CD4-positive, CD25-positive, alpha-beta regulatory T cell (primary cell): Measurements from ENCODE around the gene METTL24. TPM values are rescaled to one million over a fixed set of nuclear protein-coding genes. Genes with fewer than 3 reads are reported as not detected.

Experiments used
- ATAC-seq, 2 donors: fragments of 150-1000 bp; cut with Tn5 transposase; one replicate each; pipeline ENCODE4 v1.10.0; 2021; ENCODE audit warnings: low read depth in 2 of 2, moderate number of reproducible peaks in 2 of 2, moderate library complexity in 1 of 2
- DNase-seq, 3 donors: peaks; one replicate each; pipeline versions ENCODE4 v3.0.0 to v3.0.0-alpha.2; 2012 to 2022; ENCODE audit warnings: mixed read lengths in 1 of 3
- H3K27ac ChIP-seq: one replicate; pipeline ENCODE4 v1.7.0; 2013; ENCODE audit warnings: mild to moderate bottlenecking, low read length; ENCODE audit not compliant: insufficient read depth, poor library complexity, severe bottlenecking
- H3K27me3 ChIP-seq: one replicate; pipeline ENCODE4 v1.7.0; 2013; ENCODE audit warnings: low read length; ENCODE audit not compliant: control insufficient read depth, insufficient read depth
- H3K36me3 ChIP-seq: one replicate; pipeline ENCODE4 v1.7.0; 2013; ENCODE audit warnings: mild to moderate bottlenecking, low read length, moderate library complexity; ENCODE audit not compliant: control insufficient read depth, insufficient read depth
- H3K4me1 ChIP-seq: 2 replicates; pipeline ENCODE4 v1.7.0; 2013; ENCODE audit warnings: mild to moderate bottlenecking, low read length; ENCODE audit not compliant: insufficient read depth, control insufficient read depth, poor library complexity, severe bottlenecking
- H3K4me3 ChIP-seq: one replicate; pipeline ENCODE4 v1.7.0; 2013; ENCODE audit warnings: low read depth, mild to moderate bottlenecking, low read length, moderate library complexity
- H3K9me3 ChIP-seq, 2 experiments: 1 replicate in 1 of 2; 2 replicates in 1 of 2; pipeline ENCODE4 v1.7.0; 2013; ENCODE audit warnings: low read length in 2 of 2, mild to moderate bottlenecking in 1 of 2, moderate library complexity in 1 of 2; ENCODE audit not compliant: control insufficient read depth in 2 of 2
- H3K27ac Mint-ChIP-seq, 3 donors: one replicate each; pipeline ENCODE4 v1.8.0; 2020 to 2022; ENCODE audit warnings: mild to moderate bottlenecking in 3 of 3, mixed read lengths in 3 of 3, moderate library complexity in 2 of 3
- H3K27me3 Mint-ChIP-seq: one replicate; pipeline ENCODE4 v1.8.0; 2022; ENCODE audit warnings: mild to moderate bottlenecking, mixed read lengths
- H3K36me3 Mint-ChIP-seq: one replicate; pipeline ENCODE4 v1.8.0; 2020; ENCODE audit warnings: mixed read lengths
- H3K4me1 Mint-ChIP-seq, 4 donors: one replicate each; pipeline ENCODE4 v1.8.0; 2020 to 2022; ENCODE audit warnings: mixed read lengths in 4 of 4, mild to moderate bottlenecking in 1 of 4
- H3K4me3 Mint-ChIP-seq, 4 donors: one replicate each; pipeline ENCODE4 v1.8.0; 2020 to 2022; ENCODE audit warnings: mild to moderate bottlenecking in 4 of 4, mixed read lengths in 4 of 4, moderate library complexity in 3 of 4
- H3K9me3 Mint-ChIP-seq, 7 donors: one replicate each; pipeline ENCODE4 v1.8.0; 2020 to 2022; ENCODE audit warnings: mixed read lengths in 7 of 7, mild to moderate bottlenecking in 3 of 7, moderate library complexity in 2 of 7
- polyA plus RNA-seq, 4 donors: library from polyadenylated mRNA; unstranded; fragments of 300-500 nt; fragmentation: Illumina TruSeq; gene quantifications; one replicate each; pipeline ENCODE4 v1.2.3, GENCODE V29; 2021
- total RNA-seq: library from RNA; stranded (reverse); gene quantifications from one replicate; pipeline ENCODE4 v1.2.3, GENCODE V29; 2022

The METTL24 gene
- total and polyA plus RNA-seq, 5 donors from 2014 or later: not detected

GRCh38 chr6:110325197-110325596, 33.0 kb downstream of the METTL24 start:
- Mint-ChIP-seq H3K36me3 (no peaks in the 10 kb centered on the region), H3K9me3 (no peaks in the 10 kb centered on the region)

GRCh38 chr6:110324548-110324947, 33.6 kb downstream of the METTL24 start:
- no peak overlapping the region for H3K27ac ChIP-seq

More at GRCh38 chr6:110325197-110325596, 33.0 kb downstream of the METTL24 start:
- Mint-ChIP-seq H3K4me1 (no peaks in the 10 kb centered on the region), H3K27ac (no peak overlapping the region), H3K4me3 (no peak overlapping the region), H3K27me3 (peaks cover 6% of the 10 kb centered on the region)
- no peak overlapping the region for H3K4me3 ChIP-seq
- H3K27me3 ChIP-seq: no peaks in the 10 kb centered on the region
- DNase-seq (no peak), ATAC-seq (no peak)
- no peaks in the 10 kb centered on the region for H3K9me3 ChIP-seq
- H3K27ac ChIP-seq: no peak overlapping the region
- no peaks in the 10 kb centered on the region for H3K36me3 ChIP-seq
- H3K4me1 ChIP-seq: no peaks in the 10 kb centered on the region

GRCh38 chr6:110323258-110323657, 34.9 kb downstream of the METTL24 start:
- no peak overlapping the region for H3K4me3 Mint-ChIP-seq
- ATAC-seq (no peak), DNase-seq (no peak)
- no peaks in the 10 kb centered on the region for H3K9me3 ChIP-seq
- no peak overlapping the region for H3K4me3 ChIP-seq
- H3K4me1 ChIP-seq: no peaks in the 10 kb centered on the region
- peaks cover 2% of the 10 kb centered on the region for H3K27me3 ChIP-seq
- H3K4me1 Mint-ChIP-seq: no peaks in the 10 kb centered on the region
- no peaks in the 10 kb centered on the region for H3K36me3 ChIP-seq
- H3K27ac ChIP-seq: no peak overlapping the region
- no peak overlapping the region for H3K27ac Mint-ChIP-seq
- H3K27me3 Mint-ChIP-seq: peaks cover 6% of the 10 kb centered on the region
- H3K36me3 Mint-ChIP-seq: no peaks in the 10 kb centered on the region
- peaks cover 0 to 3% (median 0%) of the 10 kb centered on the region in 7 donors for H3K9me3 Mint-ChIP-seq

More at GRCh38 chr6:110324548-110324947, 33.6 kb downstream of the METTL24 start:
- H3K4me3 Mint-ChIP-seq: no peak overlapping the region
- H3K4me3 ChIP-seq: no peak overlapping the region
- no peaks in the 10 kb centered on the region for H3K9me3 ChIP-seq
- H3K36me3 ChIP-seq: no peaks in the 10 kb centered on the region
- no peaks in the 10 kb centered on the region for H3K36me3 Mint-ChIP-seq
- peaks cover 2% of the 10 kb centered on the region for H3K27me3 ChIP-seq
- H3K27ac Mint-ChIP-seq: no peak overlapping the region
- peaks cover 6% of the 10 kb centered on the region for H3K27me3 Mint-ChIP-seq
- no peaks in the 10 kb centered on the region for H3K4me1 ChIP-seq
- H3K4me1 Mint-ChIP-seq: no peaks in the 10 kb centered on the region
- no peaks in the 10 kb centered on the region for H3K9me3 Mint-ChIP-seq
- ATAC-seq (no peak), DNase-seq (no peak)

- Histone ChIP-seq H3K9me3 (no peaks in the 10 kb centered on the region), H3K4me1 (no peaks in the 10 kb centered on the region), H3K27ac (no peak overlapping the region), H3K36me3 (no peaks in the 10 kb centered on the region), H3K27me3 (peaks cover 2% of the 10 kb centered on the region), H3K4me3 (no peak overlapping the region)
- ATAC-seq: no peak
- Mint-ChIP-seq H3K27me3 (peaks cover 6% of the 10 kb centered on the region), H3K4me3 (no peak overlapping the region), H3K36me3 (no peaks in the 10 kb centered on the region), H3K27ac (no peak overlapping the region), H3K4me1 (no peaks in the 10 kb centered on the region), H3K9me3 (peaks cover 0 to 3% (median 0%) of the 10 kb centered on the region in 7 donors)
- no peak for DNase-seq
Observed at GRCh38 chr6:110322874-110323242, 35.3 kb downstream of the METTL24 start.

GRCh38 chr6:110322151-110322873, 35.8 kb downstream of the METTL24 start:
- H3K9me3 Mint-ChIP-seq: peaks cover 0 to 3% (median 0%) of the 10 kb centered on the region in 7 donors
- Histone ChIP-seq H3K9me3 (no peaks in the 10 kb centered on the region), H3K4me3 (no peak overlapping the region), H3K27ac (no peak overlapping the region), H3K27me3 (peaks cover 2% of the 10 kb centered on the region), H3K4me1 (no peaks in the 10 kb centered on the region), H3K36me3 (no peaks in the 10 kb centered on the region)
- no peaks in the 10 kb centered on the region for H3K36me3 Mint-ChIP-seq
- no peak for ATAC-seq
- H3K27ac Mint-ChIP-seq: no peak overlapping the region
- no peak overlapping the region for H3K4me3 Mint-ChIP-seq
- DNase-seq: no peak
- H3K27me3 Mint-ChIP-seq: peaks cover 6% of the 10 kb centered on the region
- H3K4me1 Mint-ChIP-seq: no peaks in the 10 kb centered on the region

- Mint-ChIP-seq H3K9me3 (peaks cover 0 to 3% (median 0%) of the 10 kb centered on the region in 7 donors), H3K36me3 (no peaks in the 10 kb centered on the region), H3K27me3 (no peaks in the 10 kb centered on the region), H3K27ac (no peak overlapping the region), H3K4me1 (no peaks in the 10 kb centered on the region), H3K4me3 (no peak overlapping the region)
- Histone ChIP-seq H3K27ac (no peak overlapping the region), H3K36me3 (no peaks in the 10 kb centered on the region), H3K9me3 (no peaks in the 10 kb centered on the region), H3K4me1 (no peaks in the 10 kb centered on the region), H3K27me3 (peaks cover 2% of the 10 kb centered on the region), H3K4me3 (no peak overlapping the region)
- ATAC-seq (no peak), DNase-seq (no peak)
Observed at GRCh38 chr6:110320307-110320706, 37.8 kb downstream of the METTL24 start.

- H3K36me3 ChIP-seq: no peaks in the 10 kb centered on the region
- Mint-ChIP-seq H3K27me3 (no peaks in the 10 kb centered on the region), H3K9me3 (peaks cover 0 to 3% (median 0%) of the 10 kb centered on the region in 7 donors), H3K36me3 (no peaks in the 10 kb centered on the region), H3K4me3 (no peak overlapping the region), H3K27ac (no peak overlapping the region), H3K4me1 (no peaks in the 10 kb centered on the region)
- ATAC-seq: no peak
- H3K27ac ChIP-seq: no peak overlapping the region
- peaks cover 2% of the 10 kb centered on the region for H3K27me3 ChIP-seq
- H3K4me3 ChIP-seq: no peak overlapping the region
- no peaks in the 10 kb centered on the region for H3K4me1 ChIP-seq
- DNase-seq: no peak
- no peaks in the 10 kb centered on the region for H3K9me3 ChIP-seq
Observed at GRCh38 chr6:110319843-110320242, 38.3 kb downstream of the METTL24 start.

GRCh38 chr6:110319381-110319780, 38.8 kb downstream of the METTL24 start:
- H3K27me3 ChIP-seq: peaks cover 2% of the 10 kb centered on the region
- no peak overlapping the region for H3K4me3 ChIP-seq
- Mint-ChIP-seq H3K27me3 (peaks cover under 1% of the 10 kb centered on the region), H3K27ac (no peak overlapping the region), H3K9me3 (peaks cover 0 to 3% (median 0%) of the 10 kb centered on the region in 7 donors), H3K4me3 (no peak overlapping the region), H3K36me3 (no peaks in the 10 kb centered on the region), H3K4me1 (no peaks in the 10 kb centered on the region)
- no peak for ATAC-seq
- DNase-seq: no peak
- no peaks in the 10 kb centered on the region for H3K4me1 ChIP-seq
- H3K27ac ChIP-seq: no peak overlapping the region
- H3K36me3 ChIP-seq: no peaks in the 10 kb centered on the region
- no peaks in the 10 kb centered on the region for H3K9me3 ChIP-seq
